ENCODE measurements around the gene TLL1. TPM values are rescaled to one million over a fixed set of nuclear protein-coding genes. Genes with fewer than 3 reads are reported as not detected.

The TLL1 gene
- total RNA-seq, 2 experiments from 2014 or later, result 0.44 to 3.9 TPM

DNA sequence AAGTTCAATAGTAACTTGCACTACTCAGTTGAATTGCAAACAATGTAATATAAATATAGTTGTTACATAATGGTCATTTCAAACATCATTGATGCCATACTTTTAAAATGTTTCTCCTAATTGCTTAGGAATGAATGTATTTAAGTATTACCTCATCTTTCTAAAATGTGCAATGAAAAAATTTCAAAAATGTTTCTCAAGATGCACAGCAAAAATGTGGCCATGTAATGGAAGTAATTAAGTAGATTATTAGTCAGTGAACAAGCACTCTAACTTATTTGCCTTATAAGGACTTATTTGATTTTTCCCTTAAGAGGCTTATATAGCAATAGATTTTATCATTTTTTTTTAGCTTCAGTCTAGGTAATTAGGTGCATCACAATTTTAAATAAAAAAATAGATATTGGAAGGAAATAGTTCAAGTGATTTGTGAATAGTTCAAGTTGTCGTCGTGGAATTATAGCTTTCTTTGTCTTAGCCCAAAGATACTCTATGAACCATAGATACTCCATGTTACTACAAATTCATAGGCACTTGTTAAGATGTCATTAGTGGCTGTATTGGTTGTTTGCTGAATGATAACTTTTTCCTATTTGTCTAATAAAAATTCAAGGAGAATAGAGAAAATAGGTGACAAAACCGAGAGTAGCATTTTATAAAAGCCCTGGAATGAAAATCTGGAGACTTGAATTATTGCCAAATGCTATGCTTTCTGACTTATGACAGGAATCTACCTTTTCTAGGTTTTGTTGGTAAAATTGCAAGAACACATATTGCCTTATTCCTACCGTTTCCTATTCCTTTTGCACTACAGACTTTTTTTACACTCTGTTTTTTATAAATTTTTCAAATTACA lies 118.5 kb downstream of the TLL1 start:
- POLR2A ChIA-PET, result interaction anchor here (0.5 to 0.7 kb wide), 3 partner anchors 10 to 203 kb away, joined by 3 to 5 read pairs (median 3); no protein-coding TSS in a partner anchor
- no peak overlapping the region for H3K4me2 ChIP-seq (ENCODE audit: low read length)
- no peaks in the 10 kb centered on the region for H3K36me3 ChIP-seq (ENCODE audit: insufficient read depth, low read length)
- no peaks in the 10 kb centered on the region for H4K20me1 ChIP-seq (ENCODE audit: insufficient read depth, low read length)
- no peaks in the 10 kb centered on the region for H3K4me1 ChIP-seq (ENCODE audit: insufficient read depth, low read length, poor library complexity, severe bottlenecking)
- no peak overlapping the region for H3K27ac ChIP-seq (ENCODE audit: low read depth, low read length, poor library complexity, severe bottlenecking)
- TF ChIP-seq, protein P1, sequence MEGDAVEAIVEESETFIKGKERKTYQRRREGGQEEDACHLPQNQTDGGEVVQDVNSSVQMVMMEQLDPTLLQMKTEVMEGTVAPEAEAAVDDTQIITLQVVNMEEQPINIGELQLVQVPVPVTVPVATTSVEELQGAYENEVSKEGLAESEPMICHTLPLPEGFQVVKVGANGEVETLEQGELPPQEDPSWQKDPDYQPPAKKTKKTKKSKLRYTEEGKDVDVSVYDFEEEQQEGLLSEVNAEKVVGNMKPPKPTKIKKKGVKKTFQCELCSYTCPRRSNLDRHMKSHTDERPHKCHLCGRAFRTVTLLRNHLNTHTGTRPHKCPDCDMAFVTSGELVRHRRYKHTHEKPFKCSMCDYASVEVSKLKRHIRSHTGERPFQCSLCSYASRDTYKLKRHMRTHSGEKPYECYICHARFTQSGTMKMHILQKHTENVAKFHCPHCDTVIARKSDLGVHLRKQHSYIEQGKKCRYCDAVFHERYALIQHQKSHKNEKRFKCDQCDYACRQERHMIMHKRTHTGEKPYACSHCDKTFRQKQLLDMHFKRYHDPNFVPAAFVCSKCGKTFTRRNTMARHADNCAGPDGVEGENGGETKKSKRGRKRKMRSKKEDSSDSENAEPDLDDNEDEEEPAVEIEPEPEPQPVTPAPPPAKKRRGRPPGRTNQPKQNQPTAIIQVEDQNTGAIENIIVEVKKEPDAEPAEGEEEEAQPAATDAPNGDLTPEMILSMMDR (conservative IDR thresholded peaks at IDR 0.05; ENCODE audit: low read length), result no peak
- TF ChIP-seq EZH2phosphoT487 (IDR thresholded peaks at IDR 0.05; ENCODE audit: borderline replicate concordance, low read depth, low read length), result no peak
- intact Hi-C loops (cut with micrococcal nuclease; ENCODE audit: unreplicated experiment), result no loop called here
- no peak overlapping the region for H3K4me3 ChIP-seq (ENCODE audit: low read depth, low read length, poor library complexity, severe bottlenecking)
- no peaks in the 10 kb centered on the region for H3K9me2 ChIP-seq (ENCODE audit: insufficient read depth, low read length)
- CTCF ChIA-PET (ENCODE audit: unreplicated experiment), result no interaction called here
- no peak for DNase-seq (ENCODE audit: low spot score)
- H3K79me2 ChIP-seq (ENCODE audit: insufficient read depth, low read depth, low read length), result no peaks in the 10 kb centered on the region
- H2AFZ ChIP-seq (ENCODE audit: low read length), result no peak overlapping the region
- H3K9me3 ChIP-seq (ENCODE audit: low read length), result no peaks in the 10 kb centered on the region
- BruUV-seq (replicated peaks), result no TSS peak

DNA sequence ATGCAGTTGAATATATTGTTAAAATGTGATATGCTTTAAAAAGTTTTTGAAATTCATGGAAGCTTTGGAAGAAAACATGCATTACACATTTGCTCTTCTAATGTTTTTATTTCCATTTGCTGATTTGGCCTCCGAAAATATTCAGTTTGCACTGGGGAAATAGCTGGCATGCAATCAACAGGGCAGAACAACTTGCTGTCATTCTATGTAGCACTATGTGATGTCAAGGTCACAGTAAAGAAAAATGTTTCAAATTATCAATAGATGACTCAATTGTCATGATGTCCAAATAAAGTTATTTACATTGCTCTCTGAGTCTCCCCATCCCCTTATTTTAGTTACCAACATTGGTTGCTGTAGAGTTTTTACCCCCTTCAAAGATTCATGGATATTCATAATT lies 119.2 kb downstream of the TLL1 start:
- no peak for TF ChIP-seq EZH2phosphoT487 (IDR thresholded peaks at IDR 0.05; ENCODE audit: borderline replicate concordance, low read depth, low read length)
- TF ChIP-seq, protein P1 (conservative IDR thresholded peaks at IDR 0.05; ENCODE audit: low read length), result no peak
- H3K4me1 ChIP-seq (ENCODE audit: insufficient read depth, low read length, poor library complexity, severe bottlenecking), result no peaks in the 10 kb centered on the region
- intact Hi-C loops (cut with micrococcal nuclease; ENCODE audit: unreplicated experiment), result no loop called here
- no peaks in the 10 kb centered on the region for H3K9me2 ChIP-seq (ENCODE audit: insufficient read depth, low read length)
- no peaks in the 10 kb centered on the region for H4K20me1 ChIP-seq (ENCODE audit: insufficient read depth, low read length)
- ChIA-PET POLR2A (interaction anchor here (0.5 to 1.2 kb wide), 3 partner anchors 10 to 78 kb away, joined by 3 to 5 read pairs (median 5); no protein-coding TSS in a partner anchor), CTCF (ENCODE audit: unreplicated experiment) (no interaction called here)
- H3K79me2 ChIP-seq (ENCODE audit: insufficient read depth, low read depth, low read length), result no peaks in the 10 kb centered on the region
- no peak overlapping the region for H3K4me3 ChIP-seq (ENCODE audit: low read depth, low read length, poor library complexity, severe bottlenecking)
- no peak overlapping the region for H3K4me2 ChIP-seq (ENCODE audit: low read length)
- BruUV-seq (replicated peaks), result no TSS peak
- no peaks in the 10 kb centered on the region for H3K36me3 ChIP-seq (ENCODE audit: insufficient read depth, low read length)
- no peak overlapping the region for H2AFZ ChIP-seq (ENCODE audit: low read length)
- no peaks in the 10 kb centered on the region for H3K9me3 ChIP-seq (ENCODE audit: low read length)
- no peak for DNase-seq (ENCODE audit: low spot score)
- H3K27ac ChIP-seq (ENCODE audit: low read depth, low read length, poor library complexity, severe bottlenecking), result no peak overlapping the region

DNA sequence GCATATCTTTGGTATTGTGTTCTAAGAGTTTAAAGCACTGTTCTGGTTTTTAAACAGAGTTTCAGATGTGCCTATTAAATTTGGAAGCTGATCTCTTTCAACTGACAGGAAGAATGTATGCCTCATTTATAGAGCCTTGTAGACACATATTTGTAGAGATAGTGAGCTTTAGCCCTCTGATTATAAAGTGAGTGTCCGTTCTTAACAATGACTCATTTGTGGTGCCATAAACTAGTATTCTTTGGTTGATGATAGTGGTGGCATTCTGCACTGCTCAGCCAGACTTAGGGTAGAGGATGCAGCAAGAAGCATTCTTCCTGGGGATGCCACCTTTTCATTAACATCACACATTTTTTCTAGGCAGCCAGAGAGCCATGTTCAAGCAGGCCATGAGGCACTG lies 121.7 kb downstream of the TLL1 start:
- ChIA-PET CTCF (ENCODE audit: unreplicated experiment) (no interaction called here), POLR2A (no interaction called here)
- Histone ChIP-seq H3K4me3 (ENCODE audit: low read depth, low read length, poor library complexity, severe bottlenecking) (no peak overlapping the region), H2AFZ (ENCODE audit: low read length) (0 out of 2 replicates have a peak overlapping the region, but pooled peaks have one; percentile 10), H3K36me3 (ENCODE audit: insufficient read depth, low read length) (no peaks in the 10 kb centered on the region), H3K79me2 (ENCODE audit: insufficient read depth, low read depth, low read length) (no peaks in the 10 kb centered on the region), H4K20me1 (ENCODE audit: insufficient read depth, low read length) (no peaks in the 10 kb centered on the region), H3K9me2 (ENCODE audit: insufficient read depth, low read length) (no peaks in the 10 kb centered on the region), H3K4me1 (ENCODE audit: insufficient read depth, low read length, poor library complexity, severe bottlenecking) (no peaks in the 10 kb centered on the region), H3K4me2 (ENCODE audit: low read length) (no peak overlapping the region), H3K9me3 (ENCODE audit: low read length) (no peaks in the 10 kb centered on the region), H3K27ac (ENCODE audit: low read depth, low read length, poor library complexity, severe bottlenecking) (no peak overlapping the region)
- DNase-seq (ENCODE audit: low spot score), result no peak
- TF ChIP-seq EZH2phosphoT487 (IDR thresholded peaks at IDR 0.05; ENCODE audit: borderline replicate concordance, low read depth, low read length), result no peak
- TF ChIP-seq, protein P1 (conservative IDR thresholded peaks at IDR 0.05; ENCODE audit: low read length), result no peak
- BruUV-seq (replicated peaks), result no TSS peak
- intact Hi-C loops (cut with micrococcal nuclease; ENCODE audit: unreplicated experiment), result no loop called here
